Upper lobe of right lung (tissue), 1 donor: ENCODE results near the gene ADAMTS16. TPM values are rescaled to one million over a fixed set of nuclear protein-coding genes. Genes with fewer than 3 reads are reported as not detected.

Source experiments
- ATAC-seq: fragments of 200-7000 bp; cut with Tn5 transposase; one replicate; pipeline ENCODE4 v1.9.1; 2020; ENCODE audit warnings: mild to moderate bottlenecking, moderate library complexity
- DNase-seq: peaks from one replicate; pipeline ENCODE4 v3.0.0-alpha.2; 2020
- H3K27ac ChIP-seq: fragments of 200-600 bp; one replicate; pipeline ENCODE4 v1.8.0; 2022
- H3K27me3 ChIP-seq: fragments of 200-600 bp; one replicate; pipeline ENCODE4 v1.8.0; 2022; ENCODE audit warnings: mild to moderate bottlenecking
- H3K36me3 ChIP-seq: fragments of 200-600 bp; one replicate; pipeline ENCODE4 v1.8.0; 2022
- H3K4me1 ChIP-seq: fragments of 200-600 bp; one replicate; pipeline ENCODE4 v1.8.0; 2022
- H3K4me3 ChIP-seq: fragments of 200-600 bp; one replicate; pipeline ENCODE4 v1.8.0; 2022; ENCODE audit warnings: mild to moderate bottlenecking
- H3K9me3 ChIP-seq: fragments of 200-600 bp; one replicate; pipeline ENCODE4 v1.8.0; 2022
- CTCF ChIP-seq: fragments of 200-600 bp; IDR thresholded peaks from one replicate; pipeline ENCODE4 v1.8.0; 2022; ENCODE audit warnings: antibody characterized with exemption
- intact Hi-C: fragments of 100-400 bp; cut with DNase I; formaldehyde crosslinking; loops from one replicate; pipeline ENCODE4 v1.11.0; 2022
- total RNA-seq: library from RNA; stranded (reverse); fragmentation: NEBNext Ultra II Directional; extraction: Animal tissue kit (Norgen Biotek cat#: 25700); gene quantifications from one replicate; pipeline ENCODE4 v1.2.1, GENCODE V29; 2021
- donor health status: DM: no; HTN: yes; CAD: no; lungs with severe emphysema.

Gene ADAMTS16
- total RNA-seq, 1 donor from 2014 or later = 0.26 TPM

DNA sequence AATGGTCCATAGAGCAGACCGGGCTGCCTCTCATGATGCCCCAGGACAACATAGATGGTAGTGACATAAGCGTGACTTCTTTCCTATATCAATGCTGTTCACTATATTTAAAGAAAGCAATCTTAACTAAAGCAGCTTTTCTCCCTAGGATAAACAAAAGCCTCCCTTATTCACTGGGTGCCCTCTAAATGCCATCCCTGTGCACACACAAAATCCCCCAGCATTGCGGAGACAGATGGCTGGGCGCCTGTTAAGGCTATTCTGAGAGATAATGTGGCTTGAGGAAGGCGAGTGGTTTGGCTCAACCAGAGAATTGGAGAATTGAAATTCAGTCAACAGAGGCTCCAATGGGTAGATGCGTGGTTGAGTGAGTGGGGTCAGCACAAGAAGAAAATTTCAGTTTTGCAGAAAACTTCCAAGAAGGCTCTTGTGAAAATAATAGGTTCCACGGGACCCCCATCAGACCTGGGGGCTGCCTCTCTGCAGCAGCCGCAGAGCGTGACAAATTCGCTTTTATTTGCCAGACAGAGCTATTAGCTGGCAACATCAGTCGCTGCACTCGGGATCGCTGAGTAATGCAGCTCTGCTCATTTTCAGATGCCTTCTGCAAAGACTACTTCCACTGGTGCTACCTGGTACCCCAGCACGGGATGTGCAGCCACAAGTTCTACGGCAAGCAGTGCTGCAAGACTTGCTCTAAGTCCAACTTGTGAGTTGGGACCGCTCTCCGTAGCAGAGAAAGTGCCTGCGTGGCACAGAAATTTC lies 178.5 kb downstream of the ADAMTS16 start:
- TF ChIP-seq CTCF = no peak
- intact Hi-C loops = no loop called here
- DNase-seq (no peak), ATAC-seq (no peak)
- Histone ChIP-seq H3K4me1 (no peaks in the 10 kb centered on the region), H3K36me3 (no peaks in the 10 kb centered on the region), H3K27ac (no peak overlapping the region), H3K4me3 (no peak overlapping the region), H3K9me3 (no peaks in the 10 kb centered on the region), H3K27me3 (no peaks in the 10 kb centered on the region)

DNA sequence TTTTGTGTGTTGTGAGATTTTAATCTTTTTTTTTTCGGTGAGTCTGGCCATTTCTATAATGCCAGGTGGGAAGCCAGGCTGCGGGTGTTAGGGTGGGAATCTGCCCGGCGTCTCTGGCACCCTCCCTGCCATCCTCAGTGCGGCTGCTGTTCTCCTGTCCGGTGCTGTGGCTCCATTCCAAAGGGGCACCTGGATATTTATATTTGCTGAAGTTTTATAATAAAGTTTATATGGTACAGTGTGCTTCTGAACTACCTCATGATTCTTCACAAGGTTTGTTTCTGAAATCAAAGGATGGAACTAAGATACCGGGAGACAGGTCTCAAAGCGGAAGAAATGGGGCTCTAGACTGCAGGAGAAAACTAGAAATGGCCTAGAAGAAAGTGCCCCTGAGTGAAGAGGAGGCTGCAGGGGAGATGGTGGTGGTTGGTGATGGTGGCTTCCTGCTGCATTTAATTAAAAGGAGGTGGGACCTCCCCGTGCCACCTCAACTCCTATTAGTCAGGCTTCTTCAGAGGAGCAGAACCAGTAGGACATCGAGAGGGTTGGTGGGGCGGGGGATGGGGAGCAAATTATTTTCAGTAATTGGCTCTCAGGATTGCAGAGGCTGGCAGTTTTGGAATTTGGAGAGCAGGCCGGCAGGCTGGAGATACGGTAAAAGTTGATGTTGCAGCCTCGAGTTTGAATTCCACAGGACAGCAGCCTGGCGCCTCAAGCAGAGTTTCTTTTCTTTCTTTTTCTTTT lies 180.1 kb downstream of the ADAMTS16 start:
- intact Hi-C loops = no loop called here
- Histone ChIP-seq H3K36me3 (no peaks in the 10 kb centered on the region), H3K4me1 (no peaks in the 10 kb centered on the region), H3K27me3 (no peaks in the 10 kb centered on the region), H3K9me3 (no peaks in the 10 kb centered on the region), H3K4me3 (no peak overlapping the region), H3K27ac (no peak overlapping the region)
- ATAC-seq (peak; percentile 13), DNase-seq (no peak)
- TF ChIP-seq CTCF = no peak

GRCh38 chr5:5321137-5321536 lies 181.0 kb downstream of the ADAMTS16 start:
- DNase-seq = no peak
- intact Hi-C loops = no loop called here
- no peak overlapping the region for H3K27ac ChIP-seq
- no peak for ATAC-seq
- H3K4me3 ChIP-seq = no peak overlapping the region
- no peaks in the 10 kb centered on the region for H3K36me3 ChIP-seq
- no peaks in the 10 kb centered on the region for H3K4me1 ChIP-seq
- H3K27me3 ChIP-seq = no peaks in the 10 kb centered on the region
- H3K9me3 ChIP-seq = no peaks in the 10 kb centered on the region
- TF ChIP-seq CTCF = no peak

DNA sequence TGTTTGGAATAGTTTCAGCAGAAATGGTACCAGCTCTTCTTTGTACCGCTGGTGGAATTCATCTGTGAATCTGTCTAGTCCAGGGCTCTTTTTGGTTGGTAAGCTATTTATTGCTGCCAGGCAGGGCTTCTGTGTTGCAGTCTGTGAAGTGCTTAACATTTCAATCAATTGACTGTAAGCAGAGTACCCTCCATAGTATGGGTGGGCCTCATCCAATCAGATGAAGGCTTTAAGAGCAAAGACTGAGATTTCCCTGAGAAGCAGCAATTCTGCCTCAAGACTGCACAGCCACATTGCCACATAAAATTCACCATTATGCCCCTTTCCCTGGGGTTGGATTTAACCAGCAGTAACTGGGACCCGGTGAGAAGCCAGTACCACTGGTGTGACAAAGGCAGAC lies 183.4 kb downstream of the ADAMTS16 start:
- TF ChIP-seq CTCF = no peak
- no peak for DNase-seq
- Histone ChIP-seq H3K36me3 (no peaks in the 10 kb centered on the region), H3K27me3 (no peaks in the 10 kb centered on the region), H3K4me1 (no peaks in the 10 kb centered on the region), H3K27ac (no peak overlapping the region), H3K9me3 (no peaks in the 10 kb centered on the region), H3K4me3 (no peak overlapping the region)
- intact Hi-C loops = no loop called here
- no peak for ATAC-seq

DNA sequence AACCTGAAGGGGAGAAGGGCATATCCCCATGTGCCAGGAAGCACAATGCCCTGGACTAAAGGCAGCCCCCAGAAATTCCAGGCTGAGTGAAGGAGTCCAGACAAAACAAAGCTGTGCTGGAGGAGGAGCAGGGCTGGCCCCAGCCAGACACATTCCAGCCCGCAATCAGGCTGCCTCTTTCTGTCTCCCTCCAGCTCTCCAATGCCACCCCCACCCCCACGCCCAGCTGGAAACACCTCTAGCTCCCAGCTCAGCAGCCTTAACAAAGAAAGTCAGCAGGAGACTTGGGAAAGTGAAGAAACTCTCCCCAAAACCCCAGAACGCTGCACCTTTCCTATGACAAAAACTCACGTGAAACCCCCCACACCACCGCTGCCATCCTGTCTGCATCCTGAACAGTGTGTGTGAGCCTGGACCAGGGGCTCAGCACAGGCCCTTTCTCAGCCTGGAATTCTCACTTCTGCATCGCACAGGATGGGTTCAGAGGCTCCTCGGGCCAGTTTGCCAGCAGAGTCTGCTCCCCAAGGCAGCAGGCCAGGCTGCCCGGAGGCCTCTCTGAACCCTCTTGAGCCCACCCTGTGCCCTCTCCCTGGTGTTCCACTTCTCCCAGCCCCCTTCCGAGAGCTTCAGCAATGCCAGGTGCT lies 186.1 kb downstream of the ADAMTS16 start:
- Histone ChIP-seq H3K4me3 (no peak overlapping the region), H3K27me3 (no peaks in the 10 kb centered on the region), H3K36me3 (no peaks in the 10 kb centered on the region), H3K4me1 (no peaks in the 10 kb centered on the region), H3K27ac (no peak overlapping the region), H3K9me3 (no peaks in the 10 kb centered on the region)
- intact Hi-C loops = no loop called here
- TF ChIP-seq CTCF = no peak
- ATAC-seq (no peak), DNase-seq (no peak)
